Effector CD8-positive, alpha-beta T cell (primary cell): ENCODE data around the gene IFITM2.
"Not testable (repeated sequence)": the region's sequence is repeated elsewhere in the genome, so short reads cannot be mapped to it uniquely, and the experiment has no call there.

Experiments used
- DNase-seq: peaks from one replicate; lab custom pipeline; 2025; lab: John Stamatoyannopoulos, UW

The IFITM2 gene

DNA sequence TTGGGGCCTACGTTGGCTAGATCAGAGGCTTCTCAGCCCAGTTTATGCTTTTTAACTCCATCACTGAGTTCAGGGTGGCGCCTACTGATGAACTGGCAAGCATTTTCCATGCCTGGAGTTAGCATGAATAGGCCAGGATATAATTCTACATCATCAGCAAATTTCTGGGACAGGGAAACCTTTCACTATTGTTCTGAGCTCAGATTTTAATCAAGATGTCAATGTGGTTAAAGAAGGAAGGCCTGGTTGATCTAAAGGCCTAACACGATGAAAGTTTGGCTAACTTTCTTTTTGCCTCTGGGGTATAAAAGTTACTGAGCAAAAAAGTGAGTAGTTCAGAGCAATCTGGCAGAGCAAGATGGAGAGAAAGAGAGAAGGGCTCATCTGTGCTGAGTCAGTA lies 34.7 kb downstream of the IFITM2 start:
- DNase-seq, result no peak

DNA sequence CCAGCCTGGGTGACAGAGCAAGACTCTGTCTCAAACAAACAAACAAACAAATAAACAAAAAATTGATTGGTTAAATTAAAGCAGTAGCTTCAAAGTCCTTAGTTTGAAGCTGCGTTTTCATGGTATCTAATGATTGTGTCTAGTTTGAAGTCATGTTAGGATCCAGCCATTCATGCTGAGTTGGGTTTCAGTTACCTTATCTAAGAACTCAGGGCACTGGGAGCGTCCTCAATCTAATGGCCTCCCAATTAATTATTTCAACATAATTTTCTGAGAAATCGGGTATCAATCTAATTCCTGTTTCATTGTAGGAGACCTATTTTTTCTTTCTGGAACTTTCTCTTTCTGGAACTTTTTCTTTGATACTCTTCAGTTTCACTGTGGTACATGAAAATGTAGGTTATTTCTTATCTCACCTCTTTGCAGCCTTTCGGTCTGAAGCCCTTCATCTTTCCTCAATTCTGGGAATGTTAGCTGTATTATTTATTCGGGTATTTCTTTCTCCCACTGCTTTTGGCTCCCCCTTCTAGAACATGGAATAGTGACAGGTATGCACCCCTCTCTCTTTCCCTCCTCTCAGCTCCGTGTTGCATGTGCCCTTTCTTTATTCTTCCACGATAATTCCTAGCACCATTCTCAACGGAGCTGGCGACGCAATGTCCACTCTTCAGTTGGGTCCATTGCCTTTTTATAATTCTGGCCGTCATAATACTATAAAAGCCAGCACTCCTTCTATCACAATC lies 37.4 kb downstream of the IFITM2 start:
- DNase-seq, result no peak

DNA sequence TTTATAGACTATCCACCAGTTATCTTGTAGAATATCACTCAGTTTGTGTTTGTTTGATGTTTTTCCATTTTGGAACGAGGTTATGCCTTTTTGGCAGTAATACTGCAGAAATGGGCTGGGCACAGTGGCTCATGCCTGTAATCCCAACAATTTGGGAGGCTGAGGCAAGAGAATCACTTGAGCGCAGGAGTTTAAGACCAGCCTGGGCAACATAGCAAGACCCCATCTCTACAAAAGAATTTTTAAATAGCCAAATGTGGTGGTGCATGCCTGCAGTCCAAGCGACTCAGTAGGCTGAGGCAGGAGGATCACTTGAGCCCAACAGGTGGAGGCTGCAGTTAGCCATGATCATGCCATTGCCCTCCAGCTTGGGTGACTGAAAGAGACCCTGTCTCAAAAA lies 38.9 kb downstream of the IFITM2 start:
- DNase-seq, result no peak

DNA sequence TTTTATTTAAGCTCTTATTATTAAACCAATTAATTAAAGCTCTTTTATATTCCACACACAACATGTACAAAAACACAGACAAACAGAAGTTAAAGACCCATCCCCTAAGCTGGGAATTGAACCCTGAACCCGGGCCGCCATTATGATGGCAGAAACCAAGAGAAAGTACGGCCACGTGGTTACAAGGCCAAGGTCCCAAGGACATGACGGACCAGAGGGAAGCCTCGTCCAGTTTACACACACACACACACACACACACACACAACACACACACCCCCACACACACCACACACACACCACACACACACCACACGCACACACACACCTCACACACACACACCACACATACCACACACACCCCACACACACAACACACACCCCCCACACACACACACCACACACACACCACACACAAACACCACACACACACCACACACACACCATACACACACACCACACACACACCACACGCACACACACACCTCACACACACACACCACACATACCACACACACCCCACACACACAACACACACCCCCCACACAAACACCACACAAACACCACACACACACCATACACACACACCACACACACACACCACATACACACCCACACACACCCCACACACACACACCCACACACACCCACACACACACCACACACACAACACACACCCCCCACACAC lies 41.8 kb downstream of the IFITM2 start:
- not testable (repeated sequence) for DNase-seq

DNA sequence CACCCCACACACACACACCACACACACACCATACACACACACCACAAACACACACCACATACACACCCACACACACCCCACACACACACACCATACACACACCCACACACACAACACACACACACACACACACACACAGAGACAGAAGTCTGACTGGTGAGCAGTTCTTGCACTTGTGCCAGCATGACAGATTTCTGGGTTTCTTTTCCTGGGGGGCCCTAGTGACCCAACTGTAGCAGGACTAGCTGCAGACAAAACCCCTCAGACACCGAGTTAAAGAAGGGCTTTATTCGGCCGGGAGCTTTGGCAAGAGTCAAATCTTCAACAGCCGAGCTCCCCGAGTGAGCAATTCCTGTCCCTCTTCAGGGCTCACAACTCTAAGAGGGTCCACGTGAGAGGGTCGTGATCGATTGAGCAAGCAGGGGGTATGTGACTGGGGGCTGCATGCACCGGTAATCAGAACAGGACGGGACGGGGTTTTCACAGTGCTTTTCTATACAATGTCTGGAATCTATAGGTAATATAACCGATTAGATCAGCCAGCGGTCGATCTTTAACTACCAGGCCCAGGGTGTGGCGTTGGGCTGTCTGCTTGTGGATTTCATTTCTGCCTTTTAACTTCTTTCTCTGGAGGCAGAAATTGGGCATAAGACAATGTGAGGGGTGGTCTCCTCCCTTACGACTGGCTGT lies 42.6 kb downstream of the IFITM2 start:
- DNase-seq, result not testable (repeated sequence)

DNA sequence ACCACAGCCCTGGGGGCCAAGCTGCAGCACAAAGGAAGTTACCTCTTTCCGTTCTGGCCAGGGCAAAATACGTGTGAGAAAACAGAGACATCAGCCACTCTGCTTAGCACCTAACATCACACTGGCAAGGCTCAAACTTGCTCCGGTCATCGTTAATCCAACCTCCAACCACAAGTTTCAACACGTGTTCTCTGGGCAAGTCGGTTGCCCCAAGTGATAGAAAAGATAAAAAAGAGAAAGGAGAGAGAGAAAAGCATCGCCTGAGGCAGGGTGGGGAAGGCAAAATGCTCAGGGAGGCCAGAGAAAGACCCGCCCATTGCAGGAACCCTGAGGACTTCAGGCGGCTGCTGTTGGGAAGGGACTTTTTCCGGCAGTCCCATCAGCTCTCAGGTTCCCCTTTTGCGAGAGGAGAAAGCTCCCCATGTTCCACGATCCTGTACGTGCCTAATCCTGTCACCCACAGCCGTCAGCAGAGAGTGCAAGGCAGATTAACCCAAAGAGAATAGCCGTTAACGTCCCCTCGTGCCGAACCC lies 43.2 kb downstream of the IFITM2 start:
- DNase-seq, result no peak

DNA sequence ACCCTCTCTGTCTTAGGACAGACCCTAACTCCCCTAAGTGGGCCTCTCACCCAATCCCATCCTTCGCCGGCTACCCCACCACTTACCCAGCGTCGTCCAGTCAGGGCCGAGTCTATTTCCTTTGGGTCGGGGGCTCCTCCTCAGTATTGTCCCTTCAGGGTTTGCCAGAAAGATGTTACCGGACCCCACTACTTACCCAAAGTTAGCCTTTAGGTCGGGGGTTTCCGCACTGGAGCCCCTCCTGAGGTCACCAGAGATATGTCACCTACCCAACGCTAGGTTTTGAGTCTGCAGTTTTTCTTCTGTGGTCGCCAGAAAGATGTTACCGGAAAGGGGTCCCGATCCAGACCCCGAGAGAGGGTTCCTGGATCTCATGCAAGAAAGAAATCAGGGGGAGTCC lies 43.8 kb downstream of the IFITM2 start:
- DNase-seq, result no peak

DNA sequence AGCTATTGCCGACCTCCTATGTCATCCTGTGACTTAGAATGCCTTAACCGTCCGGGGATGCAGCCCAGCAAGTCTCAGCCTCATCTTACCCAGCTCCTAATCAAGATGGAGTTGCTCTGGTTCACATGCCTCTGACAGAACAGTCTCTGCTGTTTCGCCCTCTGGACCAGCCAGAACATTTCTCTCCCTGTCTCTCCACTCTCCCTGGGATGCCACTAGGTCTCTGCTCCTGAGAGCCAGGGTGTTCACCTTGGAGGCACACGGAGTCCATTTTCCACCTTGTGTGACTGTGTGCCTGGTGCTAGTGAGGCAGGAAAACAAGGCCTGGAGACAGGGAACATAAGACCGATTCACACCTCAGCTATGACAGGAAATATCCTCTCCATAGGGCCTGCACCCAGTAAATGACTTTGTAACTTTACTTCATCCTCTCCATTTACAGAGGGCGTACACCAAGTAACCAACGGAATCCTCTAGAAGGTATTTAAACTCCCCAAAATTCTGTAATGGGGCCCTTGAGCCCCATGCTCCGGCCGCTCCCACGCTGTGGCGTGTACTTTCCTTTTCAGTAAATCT lies 44.9 kb downstream of the IFITM2 start:
- DNase-seq, result no peak

DNA sequence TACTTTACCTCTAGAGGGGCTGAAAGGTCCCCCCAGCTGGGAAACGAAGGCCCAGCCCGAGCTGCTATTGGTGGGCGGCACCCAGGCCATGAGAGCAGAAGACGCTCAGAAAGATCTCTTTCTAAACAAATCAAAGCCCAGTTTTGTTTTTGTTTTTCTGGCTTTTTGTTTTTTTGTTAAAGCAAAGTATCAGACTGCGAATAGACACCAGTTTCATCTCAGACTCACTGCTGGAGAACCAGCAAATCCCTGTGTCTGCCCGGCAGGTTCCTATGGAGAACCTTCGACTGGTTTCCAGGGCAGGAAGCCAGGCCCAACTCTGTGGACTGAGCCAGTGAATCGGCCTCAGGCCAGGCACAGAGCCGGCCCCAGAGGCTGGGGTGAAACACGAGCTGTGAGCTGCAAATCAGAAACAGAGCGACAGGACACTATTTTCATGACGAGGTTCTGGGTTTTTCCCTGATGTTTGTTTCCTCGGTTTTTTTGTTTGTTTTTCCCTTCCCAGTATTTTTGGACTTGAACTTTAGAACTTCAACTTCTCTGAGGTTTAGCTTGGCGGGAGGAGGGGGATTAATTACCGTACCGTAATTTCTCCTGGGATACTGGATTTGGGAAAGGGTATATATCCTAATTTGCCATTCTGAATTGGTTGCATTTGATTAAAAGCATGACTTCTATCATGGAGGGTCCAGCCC lies 45.7 kb downstream of the IFITM2 start:
- DNase-seq, result no peak

DNA sequence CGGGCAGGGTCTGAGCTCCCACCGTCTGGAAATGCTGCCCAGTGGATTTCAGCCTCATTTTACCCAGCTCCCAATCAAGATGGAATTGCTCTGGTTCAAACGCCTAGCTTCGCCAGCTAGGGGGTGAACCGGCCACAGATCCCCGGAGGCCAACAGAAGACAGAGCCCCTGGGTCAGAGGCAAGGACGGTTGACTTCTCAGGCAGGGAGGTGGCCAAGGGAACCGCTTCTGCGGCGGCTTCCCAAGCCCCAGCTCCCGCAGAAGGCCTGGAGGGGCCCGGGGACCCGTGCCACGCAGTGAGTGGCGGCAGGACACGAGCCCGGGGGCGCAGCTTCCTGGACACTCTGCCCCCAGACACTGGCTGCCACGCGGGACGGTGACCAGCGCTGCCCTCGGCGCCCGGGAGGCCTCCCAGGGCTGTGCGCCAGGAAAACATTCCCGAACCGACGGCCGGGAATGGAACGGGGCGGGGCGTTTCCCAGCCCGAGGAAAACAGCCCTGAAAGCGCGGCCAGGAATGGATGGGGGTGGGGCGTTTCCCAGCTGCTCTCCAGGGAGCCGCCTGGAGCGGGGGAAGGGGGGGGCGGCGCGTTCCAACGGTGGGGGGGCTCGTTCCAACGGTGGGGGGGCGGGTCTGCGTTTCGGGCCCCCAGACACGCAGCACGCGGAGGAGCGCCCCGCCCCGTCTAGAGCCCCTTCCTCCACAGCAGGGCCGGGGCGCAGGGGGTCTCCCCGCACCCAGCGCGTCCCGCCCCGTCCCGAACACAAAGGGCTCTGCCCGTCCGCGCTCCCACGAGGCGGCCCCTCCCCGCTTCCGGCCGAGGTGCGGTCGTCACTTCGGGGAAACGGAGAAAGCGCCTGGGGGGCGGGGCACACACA lies 48.2 kb downstream of the IFITM2 start:
- DNase-seq, result peak; percentile 80

DNA sequence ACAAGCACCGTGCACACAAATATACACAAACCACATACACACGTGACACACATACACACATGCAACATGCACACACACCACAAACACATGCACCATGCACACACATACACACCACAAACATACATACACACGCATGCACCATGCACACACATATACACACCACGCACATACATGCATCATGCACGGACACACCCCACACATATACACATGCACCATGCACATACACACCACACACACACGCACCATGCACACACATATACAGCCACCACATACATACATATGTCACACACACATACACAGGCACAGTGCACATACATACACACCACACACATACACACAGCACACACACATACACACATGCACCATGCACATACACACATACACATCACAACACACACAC lies 49.0 kb downstream of the IFITM2 start:
- no peak for DNase-seq

DNA sequence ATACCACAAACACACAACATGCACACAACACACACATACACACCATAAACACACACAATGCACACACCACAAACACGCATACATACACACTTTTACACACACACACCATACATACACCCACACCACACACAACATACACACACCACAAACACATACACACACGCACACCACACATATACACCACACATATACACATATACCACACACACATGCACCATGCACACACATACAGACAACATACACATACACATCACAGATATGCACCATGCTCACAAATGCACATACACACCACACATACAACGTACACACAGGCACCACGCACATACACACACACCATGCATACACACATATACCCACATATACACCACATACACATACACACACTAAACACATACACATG lies 50.0 kb downstream of the IFITM2 start:
- no peak for DNase-seq

DNA sequence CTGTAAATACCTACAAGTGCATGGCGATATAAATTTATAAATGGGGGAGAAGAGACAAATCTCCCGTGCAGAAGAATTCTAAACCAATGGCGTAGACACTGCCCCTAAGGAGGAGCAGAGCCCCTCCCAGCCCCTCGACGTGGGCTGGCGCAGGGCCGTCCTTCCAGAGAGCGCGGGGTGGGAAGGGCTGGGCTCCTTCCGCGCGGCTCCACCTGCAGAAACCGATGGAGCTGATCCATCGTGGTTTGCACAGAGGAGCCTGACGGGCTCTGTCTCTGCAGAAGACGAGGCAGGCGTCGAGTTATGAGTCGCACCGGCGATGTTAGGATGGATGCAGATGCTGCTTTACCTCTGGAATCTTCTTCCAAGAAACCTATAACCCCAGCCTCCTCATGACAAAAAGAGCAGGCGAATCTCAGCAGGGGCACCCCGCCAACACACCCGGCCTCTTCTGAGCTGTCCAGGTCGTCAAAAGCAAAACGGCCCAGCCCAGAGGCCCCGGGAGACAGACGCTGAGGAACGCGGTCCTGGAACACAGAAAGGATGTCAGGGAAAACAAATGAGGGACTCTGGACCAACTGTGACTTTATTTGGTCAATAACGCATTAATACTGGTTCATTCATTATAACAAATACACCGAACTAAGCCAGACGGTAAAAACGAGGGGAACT lies 50.6 kb downstream of the IFITM2 start:
- DNase-seq, result no peak
